HG02943 (cell line): Measurements from ENCODE around the gene PSD4.

Source experiments
- ATAC-seq: cut with Tn5 transposase; IDR thresholded peaks from one replicate; pipeline ENCODE4 v1.9.1; 2021; ENCODE audit warnings: mild to moderate bottlenecking, low read depth, moderate library complexity; ENCODE audit not compliant: unreplicated experiment

The PSD4 gene

GRCh38 chr2:113258471-113259147 lies 84.8 kb downstream of the PSD4 start:
- no peak for ATAC-seq
